HG03460 (cell line): Measurements from ENCODE around the gene EMC9.

Experiments
- ATAC-seq: cut with Tn5 transposase; IDR thresholded peaks from one replicate; pipeline ENCODE4 v1.9.1; 2021; ENCODE audit not compliant: unreplicated experiment

EMC9 gene

DNA sequence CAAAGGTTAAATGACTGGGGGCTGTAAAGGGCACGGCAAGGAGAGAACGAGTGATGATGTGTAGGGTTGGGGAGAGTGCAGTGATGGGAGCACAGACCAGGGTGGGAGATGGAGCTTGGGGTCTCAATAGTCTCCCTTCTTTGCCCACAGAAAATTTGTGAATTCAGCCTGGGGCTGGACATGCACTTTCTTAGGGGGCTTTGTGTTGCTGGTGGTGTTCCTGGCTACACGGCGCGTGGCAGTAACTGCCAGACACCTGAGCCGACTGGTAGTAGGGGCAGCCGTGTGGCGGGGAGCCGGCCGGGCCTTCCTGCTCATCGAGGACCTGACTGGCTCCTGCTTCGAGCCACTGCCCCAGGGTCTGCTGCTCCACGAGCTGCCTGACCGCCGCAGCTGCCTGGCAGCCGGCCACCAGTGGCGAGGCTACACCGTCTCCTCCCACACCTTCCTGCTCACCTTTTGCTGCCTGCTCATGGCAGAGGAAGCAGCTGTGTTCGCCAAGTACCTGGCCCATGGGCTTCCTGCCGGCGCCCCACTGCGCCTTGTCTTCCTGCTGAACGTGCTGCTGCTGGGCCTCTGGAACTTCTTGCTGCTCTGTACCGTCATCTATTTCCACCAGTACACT lies 9.2 kb downstream of the EMC9 start:
- no peak for ATAC-seq

DNA sequence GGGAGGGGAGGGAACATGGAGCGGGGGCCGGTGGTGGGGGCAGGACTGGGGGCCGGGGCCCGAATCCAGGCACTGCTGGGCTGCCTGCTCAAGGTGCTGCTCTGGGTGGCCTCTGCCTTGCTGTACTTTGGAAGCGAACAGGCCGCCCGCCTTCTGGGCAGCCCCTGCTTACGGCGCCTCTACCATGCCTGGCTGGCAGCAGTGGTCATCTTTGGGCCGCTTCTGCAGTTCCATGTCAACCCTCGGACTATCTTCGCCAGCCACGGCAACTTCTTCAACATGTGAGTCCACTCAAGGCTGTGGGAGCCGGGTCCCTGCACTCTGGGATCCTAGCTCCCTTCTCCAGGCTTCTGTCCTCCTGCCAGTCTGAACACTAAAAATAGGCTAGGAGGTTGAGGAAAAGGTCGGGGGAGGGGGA lies 9.8 kb downstream of the EMC9 start:
- ATAC-seq, result no peak

DNA sequence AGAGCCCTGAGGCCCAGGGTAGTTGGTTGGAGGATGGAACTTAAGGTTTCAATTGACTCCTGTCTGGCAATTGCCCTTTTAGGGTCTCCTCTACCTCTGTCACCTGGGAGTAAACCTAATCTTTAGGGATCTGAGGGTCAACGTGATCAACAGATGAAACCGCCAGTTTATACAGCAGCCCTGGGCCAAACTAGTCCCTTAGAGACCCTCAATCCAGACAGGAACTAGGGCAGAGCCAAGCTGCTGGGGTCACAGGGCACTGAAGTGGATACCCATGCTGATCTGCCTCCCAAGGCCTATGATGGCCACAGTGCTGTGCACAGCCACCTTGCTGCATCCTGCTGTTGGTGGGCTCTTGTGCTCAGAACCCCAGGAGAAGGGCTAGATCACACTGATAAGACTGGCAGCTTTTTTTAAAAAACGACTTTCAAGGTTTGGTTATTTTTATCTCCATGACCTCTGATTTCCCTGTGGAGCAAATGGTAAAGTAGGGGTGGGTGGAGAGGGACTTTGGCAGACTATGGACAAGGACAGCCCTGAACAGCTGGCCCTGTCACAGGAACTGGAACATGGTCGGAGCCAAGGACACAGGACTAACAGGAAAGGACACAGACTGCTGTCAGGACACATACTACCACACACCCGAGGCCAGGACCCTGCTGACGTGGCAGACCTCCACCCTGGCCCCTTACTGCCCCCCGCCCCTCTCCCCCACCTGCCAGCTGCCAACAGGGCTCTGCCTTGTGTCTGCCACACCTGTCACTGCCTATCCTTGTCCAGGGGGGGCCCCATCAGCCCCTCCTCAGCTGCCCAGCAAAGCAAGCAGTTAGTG lies 10.5 kb downstream of the EMC9 start:
- ATAC-seq, result no peak

DNA sequence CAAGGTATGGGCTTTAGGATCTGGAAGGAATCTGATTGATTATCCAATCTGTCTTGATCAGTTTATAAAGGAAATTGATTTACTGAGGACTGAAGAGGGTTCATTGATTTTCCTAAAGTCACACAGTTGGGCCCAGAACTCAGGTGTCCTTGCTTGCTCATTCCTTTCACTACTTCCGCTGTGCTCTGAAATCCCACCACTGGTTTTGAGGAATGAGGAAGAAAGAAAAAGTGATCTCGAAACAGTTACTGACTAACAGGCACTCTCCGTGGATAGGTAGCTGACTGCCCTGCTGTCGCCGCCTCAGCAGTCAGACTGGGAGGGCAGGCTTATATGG lies 11.0 kb downstream of the EMC9 start, which contains the start of gene FITM1:
Gene FITM1 (plus strand): TSS at position 280 of the 337 bp plus-strand sequence. CDS start 905 bp downstream, outside the sequence.
- ATAC-seq, result no peak

DNA sequence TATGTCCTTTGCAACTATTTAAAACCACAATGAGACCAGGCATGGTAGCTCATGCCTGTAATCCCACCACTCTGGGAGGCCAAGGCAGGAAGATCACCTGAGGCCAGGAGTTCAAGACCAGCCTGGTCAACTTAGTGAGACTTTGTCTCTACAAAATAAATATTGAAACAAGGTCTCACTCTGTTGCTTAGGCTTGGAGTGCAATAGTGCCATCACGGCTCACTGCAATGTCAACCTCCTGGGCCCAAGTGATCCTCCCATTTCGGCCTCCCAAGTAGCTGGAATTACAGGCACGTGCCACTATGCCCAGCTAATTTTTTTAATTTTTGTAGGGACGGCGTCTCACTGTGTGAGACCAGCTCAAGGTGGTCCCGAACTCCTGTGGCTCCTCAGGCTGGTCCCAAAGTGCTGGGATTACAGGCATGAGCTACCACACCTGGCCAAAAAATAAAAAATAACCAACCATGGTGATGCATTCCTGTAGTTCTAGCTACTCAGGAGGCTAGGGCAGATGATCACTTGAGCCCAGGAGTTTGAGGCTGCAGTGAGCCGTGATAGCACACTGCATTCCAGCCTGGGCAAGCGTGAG lies 11.9 kb downstream of the EMC9 start:
- no peak for ATAC-seq

DNA sequence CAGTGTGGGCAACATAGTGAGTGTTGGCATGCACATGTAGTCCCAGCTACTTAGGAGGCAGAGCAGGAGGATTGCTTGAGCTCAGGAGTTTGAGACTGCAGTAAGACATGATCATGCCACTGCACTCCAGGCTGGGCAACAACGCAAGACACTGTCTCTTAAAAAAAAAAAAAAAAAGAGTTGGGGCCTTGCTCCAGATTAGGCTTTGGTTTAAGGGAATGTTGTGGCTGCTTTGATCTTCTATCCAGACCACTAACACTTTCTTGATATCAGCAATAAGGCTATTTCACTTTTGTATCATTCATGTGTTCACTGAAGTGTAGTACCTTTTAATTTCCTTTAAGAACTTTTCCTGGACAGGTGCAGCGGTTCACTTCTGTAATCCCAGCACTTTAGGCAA lies 13.7 kb downstream of the EMC9 start:
- no peak for ATAC-seq

DNA sequence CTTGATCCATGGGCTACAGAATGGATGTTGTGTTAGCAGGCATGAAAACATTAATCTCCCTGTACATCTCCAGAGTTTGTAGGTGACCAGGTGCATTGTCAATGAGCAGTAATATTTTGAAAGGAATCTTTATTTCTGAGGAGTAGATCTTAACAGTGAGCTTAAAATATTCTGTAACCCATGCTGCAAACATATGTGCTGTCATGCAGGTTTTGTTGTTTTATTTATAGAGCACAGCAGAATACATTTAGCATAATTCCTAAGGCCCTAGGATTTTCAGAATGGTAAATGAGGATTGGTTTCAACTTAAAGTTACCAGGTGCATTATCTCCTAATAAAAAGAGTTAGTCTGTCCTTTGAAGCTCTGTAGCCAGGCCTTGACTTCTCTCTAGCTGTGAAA lies 14.5 kb downstream of the EMC9 start:
- no peak for ATAC-seq

DNA sequence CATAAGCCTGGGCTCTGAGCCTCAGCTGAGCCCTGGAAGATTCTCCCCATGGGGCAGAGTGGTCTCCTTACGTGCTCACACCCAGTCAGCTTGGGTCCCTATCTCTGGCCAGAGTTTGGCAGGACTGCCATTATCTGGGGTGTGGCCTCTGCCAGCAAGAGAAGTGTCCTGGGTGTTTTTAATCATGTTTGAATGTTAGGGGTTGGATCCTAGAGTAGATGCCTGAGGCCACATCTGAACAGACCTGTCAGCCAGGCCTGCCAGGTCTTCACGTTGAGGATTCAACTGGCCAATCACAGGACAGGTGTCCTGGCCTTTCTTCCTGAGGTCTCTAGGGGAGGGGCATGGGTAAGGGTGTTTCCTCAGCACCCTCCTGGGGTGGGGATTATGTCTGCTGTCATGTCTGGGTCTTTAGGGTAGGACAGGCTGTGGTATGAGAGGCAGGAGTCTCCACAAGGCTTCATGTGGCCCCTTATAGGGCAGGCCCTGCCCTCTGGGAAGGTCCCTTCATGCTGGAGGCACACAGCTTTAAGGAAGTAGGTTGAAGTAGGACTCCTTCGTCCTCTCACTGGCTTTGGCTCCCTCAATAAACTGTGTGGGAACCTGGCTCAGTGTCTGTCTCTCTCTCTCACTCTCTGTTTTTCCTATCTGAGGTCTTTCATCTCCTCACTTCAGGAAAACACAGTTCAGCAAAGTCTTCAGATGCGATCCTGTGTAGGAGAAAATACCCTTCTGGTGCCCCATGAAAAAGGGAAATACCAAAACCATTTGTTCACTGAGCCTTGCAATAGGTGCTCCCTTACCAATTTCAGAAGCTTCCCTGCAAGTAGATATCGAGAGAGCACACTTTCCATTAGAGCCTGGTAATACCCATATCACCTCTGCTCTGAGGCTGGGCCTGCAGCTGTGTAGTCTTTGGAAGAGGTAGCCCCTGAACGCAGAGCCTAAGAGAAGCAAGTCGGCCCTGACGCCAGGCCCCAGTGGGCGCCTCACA lies 17.7 kb downstream of the EMC9 start:
- ATAC-seq, result peak; percentile 57

DNA sequence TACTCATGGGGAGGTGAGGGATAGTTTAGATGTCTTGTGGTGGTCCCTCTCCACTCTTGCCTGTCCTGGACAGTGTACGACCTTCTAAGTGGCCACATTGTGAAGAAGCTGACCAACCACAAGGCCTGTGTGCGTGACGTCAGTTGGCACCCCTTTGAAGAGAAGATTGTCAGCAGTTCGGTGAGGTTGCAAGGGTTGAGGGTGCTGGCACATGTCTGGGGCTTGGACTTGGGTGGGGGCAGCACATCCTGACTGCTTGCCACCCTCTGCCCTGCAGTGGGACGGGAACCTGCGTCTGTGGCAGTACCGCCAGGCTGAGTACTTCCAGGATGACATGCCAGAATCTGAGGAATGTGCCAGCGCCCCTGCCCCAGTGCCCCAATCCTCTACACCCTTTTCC lies 18.5 kb downstream of the EMC9 start:
- ATAC-seq, result no peak

DNA sequence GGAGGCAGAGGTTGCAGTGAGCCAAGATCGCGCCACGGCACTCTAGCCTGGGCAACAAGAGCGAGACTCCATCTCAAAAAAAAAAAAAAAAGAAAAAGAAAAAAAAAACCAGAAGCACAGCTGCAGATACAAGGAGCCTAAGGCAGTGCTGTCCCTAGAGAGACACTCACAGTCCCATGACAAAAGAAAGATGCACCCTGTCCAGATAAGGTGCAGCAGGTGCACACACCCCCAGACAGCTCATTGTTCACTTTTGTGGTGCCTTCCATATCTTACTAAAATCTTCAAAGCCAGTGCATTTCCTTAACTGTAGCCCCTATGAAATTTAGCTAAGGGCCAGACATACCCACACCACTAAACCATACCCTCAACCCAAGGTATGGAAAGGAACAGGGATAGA lies 19.0 kb downstream of the EMC9 start:
- no peak for ATAC-seq

DNA sequence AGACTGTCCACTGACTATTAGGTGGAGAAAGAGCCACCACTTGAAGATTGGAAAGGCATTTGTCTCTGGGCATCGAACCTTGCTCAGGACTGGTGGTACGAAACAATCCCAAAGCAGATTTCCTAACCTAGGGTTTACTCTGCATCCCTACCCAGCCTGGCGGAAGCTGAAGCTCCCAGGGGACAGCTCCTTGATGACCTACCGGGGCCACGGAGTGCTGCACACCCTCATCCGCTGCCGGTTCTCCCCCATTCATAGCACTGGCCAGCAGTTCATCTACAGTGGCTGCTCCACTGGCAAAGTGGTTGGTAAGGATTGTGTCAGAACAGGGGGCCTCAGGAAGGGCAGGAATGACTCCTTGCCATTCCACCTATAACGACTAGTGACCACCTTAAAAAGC lies 20.2 kb downstream of the EMC9 start:
- no peak for ATAC-seq

DNA sequence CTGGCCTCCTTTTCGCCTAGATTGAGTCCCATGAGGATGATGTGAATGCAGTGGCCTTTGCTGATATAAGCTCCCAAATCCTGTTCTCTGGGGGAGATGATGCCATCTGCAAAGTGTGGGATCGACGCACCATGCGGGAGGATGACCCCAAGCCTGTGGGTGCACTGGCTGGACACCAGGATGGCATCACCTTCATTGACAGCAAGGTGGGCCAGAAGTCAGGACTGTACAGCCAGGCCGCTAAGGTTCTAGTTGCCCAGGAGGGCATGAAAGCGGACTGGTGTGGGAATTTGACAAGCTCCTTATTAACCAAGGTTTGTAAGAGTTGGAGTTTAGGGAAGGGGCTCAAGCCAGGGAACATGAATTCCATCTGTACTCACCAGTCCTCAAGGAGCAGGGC lies 21.7 kb downstream of the EMC9 start:
- ATAC-seq, result no peak

DNA sequence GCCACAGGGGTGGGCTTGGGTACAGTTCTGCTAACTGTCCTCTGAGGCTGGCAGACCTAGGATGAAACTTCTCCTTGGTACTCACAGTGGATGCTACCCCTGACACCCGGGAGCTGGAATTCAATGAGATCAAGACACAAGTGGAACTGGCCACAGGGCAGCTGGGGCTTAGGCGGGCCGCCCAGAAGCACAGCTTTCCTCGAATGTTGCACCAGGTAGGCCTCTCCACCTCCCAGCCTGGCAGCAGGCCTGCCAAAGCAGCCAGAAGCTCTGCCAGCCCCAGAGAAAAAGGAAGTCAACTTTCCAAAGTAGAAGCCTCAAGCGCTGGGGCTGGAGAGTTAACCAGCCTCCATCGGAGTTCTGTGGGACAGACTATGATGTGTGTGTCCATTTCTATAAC lies 24.2 kb downstream of the EMC9 start:
- ATAC-seq, result no peak

DNA sequence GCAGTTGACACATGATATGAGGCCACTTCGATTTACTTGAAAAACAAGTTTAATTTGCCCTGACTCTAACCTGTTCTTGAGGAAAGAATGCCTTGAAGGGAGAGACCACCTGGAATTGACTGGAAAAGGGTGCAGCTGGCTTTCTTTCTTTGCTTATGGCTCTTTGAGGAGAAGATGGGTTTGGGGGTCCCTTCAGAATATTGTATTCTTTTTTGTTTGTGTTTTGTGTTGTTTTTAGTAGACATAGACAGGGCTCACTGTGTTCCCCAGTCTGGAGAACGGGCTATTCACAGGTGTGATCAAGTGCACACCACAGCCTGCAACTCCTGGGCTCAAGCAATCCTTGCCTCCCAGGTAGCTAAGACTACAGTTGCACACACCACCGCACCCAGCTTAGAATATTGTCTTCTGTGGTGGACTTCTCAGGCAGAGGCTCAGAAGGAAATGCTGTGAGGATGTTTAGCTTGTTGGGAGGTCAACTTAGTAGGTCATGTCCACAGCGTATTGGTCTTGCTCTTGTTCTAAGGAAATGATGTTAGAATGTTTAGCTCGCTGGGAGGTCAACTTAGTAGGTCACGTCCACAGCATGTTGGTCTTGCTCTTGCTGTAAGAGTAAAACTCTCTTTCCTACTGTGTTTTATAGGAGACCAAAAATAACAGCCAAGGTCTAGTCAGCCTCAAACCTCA lies 25.1 kb downstream of the EMC9 start:
- ATAC-seq, result no peak

DNA sequence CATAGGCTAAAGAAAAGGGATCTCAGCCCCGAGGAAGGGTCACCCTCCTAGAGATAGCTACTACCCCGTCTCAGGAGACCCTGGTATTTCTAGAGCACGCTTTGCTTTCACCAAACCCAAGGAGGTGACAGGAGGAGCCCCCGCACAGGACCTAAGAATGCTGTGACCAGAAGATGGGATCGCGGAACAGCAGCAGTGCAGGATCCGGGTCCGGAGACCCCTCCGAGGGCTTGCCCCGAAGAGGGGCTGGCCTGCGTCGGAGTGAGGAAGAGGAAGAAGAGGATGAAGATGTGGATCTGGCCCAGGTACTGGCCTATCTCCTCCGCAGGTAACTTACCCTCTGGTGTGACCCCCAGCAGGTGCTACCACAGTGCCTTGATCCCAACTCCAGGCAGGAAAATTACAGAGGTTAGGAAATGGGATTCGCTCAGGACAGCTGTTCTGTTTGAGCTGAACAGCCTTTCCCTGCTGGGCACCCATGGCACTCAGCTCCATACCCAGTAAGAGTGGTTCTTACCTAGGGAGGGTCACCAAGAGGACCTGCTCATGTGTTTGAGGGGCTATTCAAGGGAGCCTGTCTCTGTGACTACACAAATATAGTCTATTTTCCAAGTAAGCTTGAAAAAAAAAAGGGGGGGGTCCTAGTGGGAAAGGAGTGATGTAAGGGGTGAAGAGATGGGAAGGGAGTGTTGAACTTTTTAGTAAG lies 25.8 kb downstream of the EMC9 start:
- no peak for ATAC-seq

DNA sequence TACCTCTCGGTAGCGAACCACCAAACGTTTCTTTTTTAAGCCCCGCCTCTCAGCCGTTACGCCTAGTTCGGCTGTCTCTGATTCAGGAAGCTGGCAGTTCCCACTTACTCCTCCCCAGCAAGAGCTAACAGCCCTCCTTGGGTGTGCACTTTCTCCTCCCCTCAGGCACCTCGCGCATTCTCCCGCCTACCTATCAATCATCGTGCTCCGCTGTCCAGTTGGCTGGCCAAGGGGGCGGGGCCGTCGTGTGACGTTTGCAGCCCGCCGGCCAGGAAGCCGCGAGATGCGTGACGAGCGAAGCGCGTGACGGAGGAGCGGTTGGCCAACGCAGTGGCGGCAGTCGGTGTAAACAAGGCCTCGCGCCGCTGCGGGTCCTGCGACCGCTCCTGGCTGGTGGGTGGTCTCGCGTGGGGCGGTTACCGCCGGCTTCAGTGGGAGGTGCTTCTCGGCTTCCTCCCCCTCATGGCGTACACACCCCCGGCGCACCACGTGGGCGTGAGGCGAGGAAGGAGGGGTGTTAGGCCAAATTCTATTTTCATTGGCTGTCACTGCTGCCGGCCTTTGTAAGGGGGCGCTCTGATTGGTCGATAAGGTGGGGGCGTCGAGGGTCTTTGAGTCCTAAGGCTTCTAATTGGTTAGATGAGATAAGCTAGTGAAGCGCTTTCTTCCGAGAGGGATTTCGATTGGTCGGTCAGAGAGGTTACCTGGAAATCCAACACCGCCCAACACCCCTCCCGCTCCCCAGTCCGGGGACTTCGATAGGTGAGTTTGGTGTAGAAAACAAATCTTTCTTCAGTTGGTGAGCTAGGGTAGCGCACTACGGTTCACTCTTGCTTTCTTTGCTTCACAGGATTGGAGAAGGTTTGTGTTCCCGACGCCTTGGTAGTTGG lies 26.6 kb downstream of the EMC9 start, which contains the start of the genes DCAF11 and NRL:
Gene DCAF11 (plus strand): TSS at position 246 of the 890 bp plus-strand sequence. CDS start 818 bp downstream, outside the sequence.
Gene NRL (minus strand): TSS at position 418 of the 890 bp plus-strand sequence. CDS start 32,101 bp downstream, outside the sequence.
- ATAC-seq, result peak; percentile 82

DNA sequence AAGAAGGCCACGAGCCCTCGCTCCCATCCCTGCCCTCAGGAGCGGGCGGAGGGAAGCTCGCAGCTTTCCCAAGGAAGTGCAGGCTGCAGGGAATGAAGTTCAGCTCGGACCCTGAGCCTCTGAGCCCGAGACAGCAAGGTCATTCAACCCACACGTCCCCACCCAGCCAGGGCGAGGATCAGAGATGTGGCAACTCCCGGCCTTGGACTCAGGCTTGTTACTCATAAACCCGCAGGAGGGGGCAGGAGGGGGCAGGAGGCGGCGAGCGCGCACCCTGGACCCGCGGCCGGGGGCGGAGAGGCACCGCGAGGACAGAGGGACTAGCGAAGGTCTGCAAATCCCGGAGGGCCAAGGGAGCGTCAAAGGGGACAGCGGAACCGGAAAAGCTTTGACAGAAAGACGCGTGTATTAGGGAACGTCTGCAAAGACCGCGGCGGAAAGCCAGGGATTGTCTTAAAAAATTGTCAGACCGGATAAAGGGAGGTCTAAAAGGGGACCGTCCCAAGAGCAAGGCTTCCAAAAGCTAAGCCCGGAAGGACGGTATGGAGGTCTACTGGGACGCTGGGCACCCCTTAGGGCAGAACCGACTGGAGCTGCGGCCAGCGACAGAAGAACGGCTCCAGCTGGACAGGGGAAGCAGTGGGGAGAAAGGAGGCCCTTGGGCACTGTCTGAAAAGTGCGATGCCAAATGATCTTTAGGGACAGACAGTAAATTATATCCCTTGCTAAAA lies 27.4 kb downstream of the EMC9 start:
- peak; percentile 33 for ATAC-seq

DNA sequence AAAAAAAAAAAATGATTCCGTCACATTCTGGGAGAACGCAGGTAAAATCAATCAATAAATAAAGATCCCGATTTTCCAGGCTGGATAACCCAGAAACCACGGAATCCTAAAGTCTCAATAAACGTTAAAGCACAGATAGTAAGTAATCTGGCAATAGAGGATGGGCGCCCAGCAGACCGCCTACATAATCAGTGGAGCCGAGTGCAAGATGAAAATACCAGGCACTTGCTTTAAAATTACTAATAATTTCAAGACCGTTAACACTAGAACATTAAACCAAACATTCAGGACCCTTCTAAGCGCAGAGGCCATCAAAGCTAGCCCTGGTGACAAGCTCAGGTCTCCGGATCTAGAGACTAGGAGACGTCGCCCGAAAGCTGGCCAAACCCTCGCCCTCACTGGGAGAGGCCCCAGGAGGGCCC lies 28.0 kb downstream of the EMC9 start:
- ATAC-seq, result no peak
